GM23338 (cell line): Measurements from ENCODE around the gene ADRB2.

Experiments used
- CREB1 ChIP-seq: fragments of 250-450 bp; sonication (Bioruptor Pico); IDR thresholded peaks from 2 replicates; pipeline ENCODE4 v1.5.0; 2020; ENCODE audit warnings: low read depth, mild to moderate bottlenecking, moderate library complexity
- ETS1 ChIP-seq: IDR thresholded peaks from 2 replicates; pipeline ENCODE4 v1.6.1; 2016; ENCODE audit warnings: antibody characterized with exemption
- EZH2 ChIP-seq: fragments of 200-600 bp; sonication (generic); IDR thresholded peaks from one replicate; pipeline ENCODE4 v1.8.0; 2017; ENCODE audit warnings: antibody characterized with exemption, mild to moderate bottlenecking, low read depth; ENCODE audit not compliant: unreplicated experiment
- EZH2phosphoT487 ChIP-seq: fragments of 200-600 bp; sonication (generic); IDR thresholded peaks from one replicate; pipeline ENCODE4 v1.8.1; 2018; ENCODE audit warnings: antibody characterized with exemption; ENCODE audit not compliant: unreplicated experiment
- JUNB ChIP-seq: IDR thresholded peaks from one replicate; pipeline ENCODE4 v1.6.1; 2016; ENCODE audit warnings: antibody characterized with exemption; ENCODE audit not compliant: unreplicated experiment
- NANOG ChIP-seq: IDR thresholded peaks from 2 replicates; pipeline ENCODE4 v1.6.1; 2016; ENCODE audit warnings: antibody characterized with exemption, borderline replicate concordance
- POLR2AphosphoS5 ChIP-seq: IDR thresholded peaks from 2 replicates; pipeline ENCODE4 v1.6.1; 2016; ENCODE audit warnings: antibody characterized with exemption, low read depth
- REST ChIP-seq: IDR thresholded peaks from one replicate; pipeline ENCODE4 v1.6.1; 2018; ENCODE audit warnings: antibody characterized with exemption; ENCODE audit not compliant: unreplicated experiment
- STAT1 ChIP-seq: IDR thresholded peaks from one replicate; pipeline ENCODE4 v1.6.1; 2016; ENCODE audit warnings: antibody characterized with exemption; ENCODE audit not compliant: unreplicated experiment
- ZNF114 ChIP-seq: fragments of 250-450 bp; sonication (Bioruptor Pico); IDR thresholded peaks from 2 replicates; pipeline ENCODE4 v1.5.0; 2020; ENCODE audit warnings: mild to moderate bottlenecking, moderate library complexity
- ZNF331 ChIP-seq: fragments of 250-450 bp; sonication (Bioruptor Pico); IDR thresholded peaks from 2 replicates; pipeline ENCODE4 v1.5.0; 2020; ENCODE audit warnings: low read depth, mild to moderate bottlenecking, moderate library complexity
- TF ChIP-seq, protein P1 (sequence below), 2 experiments: fragments of 200-600 bp in 1 of 2; sonication (generic) in 1 of 2; conservative IDR thresholded peaks; 2 replicates each; pipeline versions ENCODE4 v1.5.1 to v1.6.1; 2016 to 2017; ENCODE audit warnings: antibody characterized with exemption in 2 of 2, low read depth in 2 of 2, mild to moderate bottlenecking in 2 of 2, moderate library complexity in 1 of 2

- TF ChIP-seq, protein P1, sequence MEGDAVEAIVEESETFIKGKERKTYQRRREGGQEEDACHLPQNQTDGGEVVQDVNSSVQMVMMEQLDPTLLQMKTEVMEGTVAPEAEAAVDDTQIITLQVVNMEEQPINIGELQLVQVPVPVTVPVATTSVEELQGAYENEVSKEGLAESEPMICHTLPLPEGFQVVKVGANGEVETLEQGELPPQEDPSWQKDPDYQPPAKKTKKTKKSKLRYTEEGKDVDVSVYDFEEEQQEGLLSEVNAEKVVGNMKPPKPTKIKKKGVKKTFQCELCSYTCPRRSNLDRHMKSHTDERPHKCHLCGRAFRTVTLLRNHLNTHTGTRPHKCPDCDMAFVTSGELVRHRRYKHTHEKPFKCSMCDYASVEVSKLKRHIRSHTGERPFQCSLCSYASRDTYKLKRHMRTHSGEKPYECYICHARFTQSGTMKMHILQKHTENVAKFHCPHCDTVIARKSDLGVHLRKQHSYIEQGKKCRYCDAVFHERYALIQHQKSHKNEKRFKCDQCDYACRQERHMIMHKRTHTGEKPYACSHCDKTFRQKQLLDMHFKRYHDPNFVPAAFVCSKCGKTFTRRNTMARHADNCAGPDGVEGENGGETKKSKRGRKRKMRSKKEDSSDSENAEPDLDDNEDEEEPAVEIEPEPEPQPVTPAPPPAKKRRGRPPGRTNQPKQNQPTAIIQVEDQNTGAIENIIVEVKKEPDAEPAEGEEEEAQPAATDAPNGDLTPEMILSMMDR (conservative IDR thresholded peaks at IDR 0.05; ENCODE audit: low read depth in 2 of 2): no peak
- TF ChIP-seq POLR2AphosphoS5 (no peak), EZH2phosphoT487 (no peak), EZH2 (no peak), CREB1 (CRISPR knock-in tag) (no peak), NANOG (no peak), REST (no peak), ZNF331 (CRISPR knock-in tag) (no peak), JUNB (no peak), STAT1 (no peak), ETS1 (no peak), ZNF114 (CRISPR knock-in tag) (no peak)
Measured at GRCh38 chr5:148791696-148792095, 34.7 kb upstream of the ADRB2 start.
